ENCODE results near the gene OR5H1.
"Not testable (repeated sequence)": the region's sequence is repeated elsewhere in the genome, so short reads cannot be mapped to it uniquely, and the experiment has no call there.

OR5H1 gene

GRCh38 chr3:98149456-98149855 is 18.9 kb downstream of the OR5H1 start:
- CTCF ChIA-PET; H3K27me3 ChIP-seq (replicated peaks in 2 of 5; ENCODE audit: control insufficient read depth in 4 of 5, insufficient read depth in 5 of 5, low read length in 4 of 5); H3K4me1 ChIP-seq (ENCODE audit: control extremely low read depth in 1 of 4, control insufficient read depth in 4 of 4, insufficient read depth in 4 of 4, low read length in 3 of 4); H3K36me3 ChIP-seq (ENCODE audit: control insufficient read depth in 4 of 4, insufficient read depth in 4 of 4, low read length in 3 of 4); DNase-seq; H3K4me3 ChIP-seq (ENCODE audit: control insufficient read depth in 1 of 7, extremely low read depth in 1 of 7, insufficient read depth in 4 of 7, low read depth in 2 of 7, low read length in 6 of 7); H3K9me3 ChIP-seq (ENCODE audit: control extremely low read depth in 1 of 5, control insufficient read depth in 4 of 5, insufficient read depth in 2 of 5, low read depth in 1 of 5, low read length in 4 of 5); H3K27ac ChIP-seq (ENCODE audit: insufficient read depth in 1 of 2, low read depth in 1 of 2, low read length in 2 of 2, poor library complexity in 1 of 2, severe bottlenecking in 2 of 2): not testable (repeated sequence)
- WGBS (ENCODE audit: insufficient coverage), result 100% methylated on average over 1 of the region's 4 CpGs
- POLR2A ChIA-PET, result interaction anchor here (0.6 kb wide), 1 partner anchor 61 kb away, joined by 4 read pairs; no protein-coding TSS in a partner anchor

- Histone ChIP-seq H3K27me3 (replicated peaks in 2 of 5; ENCODE audit: control insufficient read depth in 4 of 5, insufficient read depth in 5 of 5, low read length in 4 of 5) (no peaks in the 10 kb centered on the region), H3K4me1 (ENCODE audit: control extremely low read depth in 1 of 4, control insufficient read depth in 4 of 4, insufficient read depth in 4 of 4, low read length in 3 of 4) (no peaks in the 10 kb centered on the region), H3K36me3 (ENCODE audit: control insufficient read depth in 4 of 4, insufficient read depth in 4 of 4, low read length in 3 of 4) (no peaks in the 10 kb centered on the region), H3K9me3 (ENCODE audit: control extremely low read depth in 1 of 5, control insufficient read depth in 4 of 5, insufficient read depth in 2 of 5, low read depth in 1 of 5, low read length in 4 of 5) (no peaks in the 10 kb centered on the region), H3K4me3 (ENCODE audit: control insufficient read depth in 1 of 7, extremely low read depth in 1 of 7, insufficient read depth in 4 of 7, low read depth in 2 of 7, low read length in 6 of 7) (no peak overlapping the region), H3K27ac (ENCODE audit: insufficient read depth in 1 of 2, low read depth in 1 of 2, low read length in 2 of 2, poor library complexity in 1 of 2, severe bottlenecking in 2 of 2) (no peak overlapping the region)
- no peak for DNase-seq
- CTCF ChIA-PET, result no interaction called here
- WGBS (ENCODE audit: insufficient coverage), result 94% methylated on average over 4 of the region's 5 CpGs
- POLR2A ChIA-PET, result no interaction called here
Observed at GRCh38 chr3:98151241-98151640, 20.7 kb downstream of the OR5H1 start.

- POLR2A ChIA-PET, result no interaction called here
- Histone ChIP-seq H3K4me3 (ENCODE audit: control insufficient read depth in 1 of 7, extremely low read depth in 1 of 7, insufficient read depth in 4 of 7, low read depth in 2 of 7, low read length in 6 of 7) (no peak within 1 kb of the TSS), H3K27me3 (replicated peaks in 2 of 5; ENCODE audit: control insufficient read depth in 4 of 5, insufficient read depth in 5 of 5, low read length in 4 of 5) (no peaks in the 10 kb centered on the region)
Observed at GRCh38 chr3:98166396-98166795, 35.9 kb downstream of the OR5H1 start, which contains the start of gene OR5H15. Gene OR5H15 (plus strand): TSS chr3:98166696. CDS start chr3:98168700, 2,004 bp downstream.

GRCh38 chr3:98171071-98171470 is 40.5 kb downstream of the OR5H1 start:
- WGBS (ENCODE audit: insufficient coverage), result 67% methylated on average over 1 of the region's 1 CpG
- Histone ChIP-seq H3K4me1 (ENCODE audit: control extremely low read depth in 1 of 4, control insufficient read depth in 4 of 4, insufficient read depth in 4 of 4, low read length in 3 of 4) (no peaks in the 10 kb centered on the region), H3K4me3 (ENCODE audit: control insufficient read depth in 1 of 7, extremely low read depth in 1 of 7, insufficient read depth in 4 of 7, low read depth in 2 of 7, low read length in 6 of 7) (no peak overlapping the region), H3K9me3 (ENCODE audit: control extremely low read depth in 1 of 5, control insufficient read depth in 4 of 5, insufficient read depth in 2 of 5, low read depth in 1 of 5, low read length in 4 of 5) (peaks cover 0 to 5% (median 0%) of the 10 kb centered on the region in 5 experiments), H3K36me3 (ENCODE audit: control insufficient read depth in 4 of 4, insufficient read depth in 4 of 4, low read length in 3 of 4) (no peaks in the 10 kb centered on the region), H3K27me3 (replicated peaks in 2 of 5; ENCODE audit: control insufficient read depth in 4 of 5, insufficient read depth in 5 of 5, low read length in 4 of 5) (no peaks in the 10 kb centered on the region), H3K27ac (ENCODE audit: insufficient read depth in 1 of 2, low read depth in 1 of 2, low read length in 2 of 2, poor library complexity in 1 of 2, severe bottlenecking in 2 of 2) (no peak overlapping the region)
- no peak for DNase-seq
- POLR2A ChIA-PET, result no interaction called here
- CTCF ChIA-PET, result no interaction called here

More at GRCh38 chr3:98166396-98166795, 35.9 kb downstream of the OR5H1 start, which contains the start of gene OR5H15:
- Histone ChIP-seq H3K4me1 (ENCODE audit: control extremely low read depth in 1 of 4, control insufficient read depth in 4 of 4, insufficient read depth in 4 of 4, low read length in 3 of 4) (no peaks in the 10 kb centered on the region), H3K36me3 (ENCODE audit: control insufficient read depth in 4 of 4, insufficient read depth in 4 of 4, low read length in 3 of 4) (no peaks in the 10 kb centered on the region), H3K27ac (ENCODE audit: insufficient read depth in 1 of 2, low read depth in 1 of 2, low read length in 2 of 2, poor library complexity in 1 of 2, severe bottlenecking in 2 of 2) (no peak within 1 kb of the TSS), H3K9me3 (ENCODE audit: control extremely low read depth in 1 of 5, control insufficient read depth in 4 of 5, insufficient read depth in 2 of 5, low read depth in 1 of 5, low read length in 4 of 5) (no peaks in the 10 kb centered on the region)
- DNase-seq, result no peak
- WGBS (ENCODE audit: insufficient coverage), result no CpG with 5 or more reads among the region's 3 CpGs
- CTCF ChIA-PET, result no interaction called here

- no peak for DNase-seq
- no peaks in the 10 kb centered on the region for H3K27me3 ChIP-seq (replicated peaks in 2 of 5; ENCODE audit: control insufficient read depth in 4 of 5, insufficient read depth in 5 of 5, low read length in 4 of 5)
- no peak overlapping the region for H3K4me3 ChIP-seq (ENCODE audit: control insufficient read depth in 1 of 7, extremely low read depth in 1 of 7, insufficient read depth in 4 of 7, low read depth in 2 of 7, low read length in 6 of 7)
- ChIA-PET CTCF (no interaction called here), POLR2A (no interaction called here)
- WGBS (ENCODE audit: insufficient coverage), result 94% methylated on average over 6 of the region's 7 CpGs
- H3K4me1 ChIP-seq (ENCODE audit: control extremely low read depth in 1 of 4, control insufficient read depth in 4 of 4, insufficient read depth in 4 of 4, low read length in 3 of 4), result no peaks in the 10 kb centered on the region
- H3K27ac ChIP-seq (ENCODE audit: insufficient read depth in 1 of 2, low read depth in 1 of 2, low read length in 2 of 2, poor library complexity in 1 of 2, severe bottlenecking in 2 of 2), result no peak overlapping the region
- H3K9me3 ChIP-seq (ENCODE audit: control extremely low read depth in 1 of 5, control insufficient read depth in 4 of 5, insufficient read depth in 2 of 5, low read depth in 1 of 5, low read length in 4 of 5), result peaks cover 0 to 5% (median 0%) of the 10 kb centered on the region in 5 experiments
- H3K36me3 ChIP-seq (ENCODE audit: control insufficient read depth in 4 of 4, insufficient read depth in 4 of 4, low read length in 3 of 4), result no peaks in the 10 kb centered on the region
Observed at GRCh38 chr3:98172621-98173020, 42.1 kb downstream of the OR5H1 start.

- WGBS (ENCODE audit: insufficient coverage), result no CpG with 5 or more reads among the region's 3 CpGs
- DNase-seq, result no peak
- Histone ChIP-seq H3K27me3 (replicated peaks in 2 of 5; ENCODE audit: control insufficient read depth in 4 of 5, insufficient read depth in 5 of 5, low read length in 4 of 5) (no peaks in the 10 kb centered on the region), H3K4me3 (ENCODE audit: control insufficient read depth in 1 of 7, extremely low read depth in 1 of 7, insufficient read depth in 4 of 7, low read depth in 2 of 7, low read length in 6 of 7) (no peak overlapping the region), H3K9me3 (ENCODE audit: control extremely low read depth in 1 of 5, control insufficient read depth in 4 of 5, insufficient read depth in 2 of 5, low read depth in 1 of 5, low read length in 4 of 5) (no peaks in the 10 kb centered on the region), H3K27ac (ENCODE audit: insufficient read depth in 1 of 2, low read depth in 1 of 2, low read length in 2 of 2, poor library complexity in 1 of 2, severe bottlenecking in 2 of 2) (no peak overlapping the region), H3K4me1 (ENCODE audit: control extremely low read depth in 1 of 4, control insufficient read depth in 4 of 4, insufficient read depth in 4 of 4, low read length in 3 of 4) (no peaks in the 10 kb centered on the region), H3K36me3 (ENCODE audit: control insufficient read depth in 4 of 4, insufficient read depth in 4 of 4, low read length in 3 of 4) (no peaks in the 10 kb centered on the region)
- CTCF ChIA-PET, result no interaction called here
- POLR2A ChIA-PET, result no interaction called here
Observed at GRCh38 chr3:98180319-98180890, 49.9 kb downstream of the OR5H1 start.

GRCh38 chr3:98182196-98182595 is 51.7 kb downstream of the OR5H1 start:
- no peaks in the 10 kb centered on the region for H3K4me1 ChIP-seq (ENCODE audit: control extremely low read depth in 1 of 4, control insufficient read depth in 4 of 4, insufficient read depth in 4 of 4, low read length in 3 of 4)
- CTCF ChIA-PET, result no interaction called here
- H3K27ac ChIP-seq (ENCODE audit: insufficient read depth in 1 of 2, low read depth in 1 of 2, low read length in 2 of 2, poor library complexity in 1 of 2, severe bottlenecking in 2 of 2), result no peak overlapping the region
- no peak overlapping the region for H3K4me3 ChIP-seq (ENCODE audit: control insufficient read depth in 1 of 7, extremely low read depth in 1 of 7, insufficient read depth in 4 of 7, low read depth in 2 of 7, low read length in 6 of 7)
- no peak for DNase-seq
- no peaks in the 10 kb centered on the region for H3K9me3 ChIP-seq (ENCODE audit: control extremely low read depth in 1 of 5, control insufficient read depth in 4 of 5, insufficient read depth in 2 of 5, low read depth in 1 of 5, low read length in 4 of 5)
- POLR2A ChIA-PET, result no interaction called here
- no peaks in the 10 kb centered on the region for H3K36me3 ChIP-seq (ENCODE audit: control insufficient read depth in 4 of 4, insufficient read depth in 4 of 4, low read length in 3 of 4)
- H3K27me3 ChIP-seq (replicated peaks in 2 of 5; ENCODE audit: control insufficient read depth in 4 of 5, insufficient read depth in 5 of 5, low read length in 4 of 5), result no peaks in the 10 kb centered on the region

Measured in common myeloid progenitor, CD34-positive (primary cell).